HG03457 (cell line): ENCODE measurements around the gene SLC19A2.
"Not testable (repeated sequence)": the region's sequence is repeated elsewhere in the genome, so short reads cannot be mapped to it uniquely, and the experiment has no call there.

Experiments
- ATAC-seq: cut with Tn5 transposase; IDR thresholded peaks from one replicate; pipeline ENCODE4 v1.9.1; 2021; ENCODE audit warnings: moderate number of reproducible peaks; ENCODE audit not compliant: unreplicated experiment

Gene SLC19A2

GRCh38 chr1:169509354-169509753 lies 23.6 kb upstream of the SLC19A2 start:
- ATAC-seq = no peak

DNA sequence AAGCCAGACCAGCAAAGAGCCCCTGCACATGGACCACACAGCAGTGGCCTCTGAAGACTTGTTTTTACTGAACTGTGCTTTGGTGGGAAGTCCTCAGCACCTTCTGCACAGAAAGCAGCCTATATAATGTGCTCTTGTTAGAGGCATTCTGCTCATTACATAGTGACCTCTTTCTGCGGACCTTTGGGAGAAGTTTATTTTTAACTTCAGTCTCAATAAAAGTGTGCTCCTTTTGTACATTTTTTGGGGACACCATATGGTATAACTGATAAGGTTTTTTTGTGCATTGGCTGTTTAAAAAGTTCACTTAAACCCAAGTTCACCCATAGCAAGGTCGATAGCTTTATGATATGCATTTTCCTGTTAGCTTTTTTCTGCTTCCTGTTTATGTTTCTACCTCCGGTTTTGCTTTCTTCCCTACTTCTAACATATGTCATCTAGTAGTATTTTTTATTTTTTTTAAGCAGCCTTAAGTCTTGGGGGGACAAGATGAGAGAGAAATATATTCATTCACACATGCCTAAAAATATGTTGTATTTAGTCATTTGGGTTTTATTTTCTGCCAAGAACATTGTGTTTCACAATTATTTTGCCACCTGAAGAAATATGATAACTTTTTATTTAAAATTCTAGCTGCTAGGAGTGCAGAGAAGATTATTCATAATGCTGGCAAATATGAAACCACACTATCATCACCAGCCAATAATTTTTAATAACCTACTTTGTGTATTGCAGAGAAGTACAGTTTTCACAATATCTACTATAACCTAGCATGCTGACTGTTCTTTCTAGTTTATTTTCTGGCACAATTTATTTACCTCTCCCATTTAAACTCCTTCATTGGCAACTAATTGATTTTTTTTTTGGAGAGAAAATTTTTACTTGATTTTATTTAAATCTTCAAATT lies 22.9 kb upstream of the SLC19A2 start:
- no peak for ATAC-seq

DNA sequence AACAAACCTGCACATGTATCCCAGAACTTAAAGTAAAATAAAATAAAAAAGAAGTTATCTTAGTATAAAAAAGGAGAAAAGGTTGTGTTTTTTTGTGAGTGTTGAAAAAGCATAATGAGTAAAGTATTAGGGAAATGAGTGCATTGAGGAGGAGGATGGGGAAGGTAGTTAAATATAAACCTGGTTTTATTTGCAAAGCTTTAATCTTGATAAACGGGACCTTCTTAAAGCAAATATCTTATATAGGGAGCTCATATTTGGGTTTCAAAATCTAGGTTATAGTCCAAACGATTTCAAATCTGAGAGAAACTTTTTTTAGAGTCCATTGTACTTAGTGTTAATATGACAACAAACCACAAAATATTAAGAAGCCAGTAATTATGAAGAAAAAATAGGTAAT lies 21.7 kb upstream of the SLC19A2 start:
- ATAC-seq = no peak

- ATAC-seq = not testable (repeated sequence)
Observed at GRCh38 chr1:169503601-169504000, 17.9 kb upstream of the SLC19A2 start.

DNA sequence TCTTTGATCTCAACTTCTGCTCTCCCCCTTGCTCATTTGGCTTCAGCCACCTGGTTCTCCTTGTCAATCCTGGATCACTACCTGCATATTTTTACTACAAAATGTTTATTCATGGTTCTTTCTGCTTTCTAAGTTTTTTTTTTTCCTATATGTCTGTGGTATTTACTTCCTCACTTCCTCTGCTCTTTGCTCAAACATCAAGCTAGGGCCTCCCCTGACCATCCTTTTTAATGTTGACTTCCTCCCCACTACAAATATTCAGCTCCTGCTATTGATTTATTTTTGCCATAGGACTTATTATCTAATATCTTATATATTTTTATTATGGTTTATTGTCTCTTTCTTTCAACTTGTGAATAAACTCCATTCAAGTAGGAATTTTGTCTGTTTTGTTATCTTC lies 14.1 kb upstream of the SLC19A2 start:
- no peak for ATAC-seq

DNA sequence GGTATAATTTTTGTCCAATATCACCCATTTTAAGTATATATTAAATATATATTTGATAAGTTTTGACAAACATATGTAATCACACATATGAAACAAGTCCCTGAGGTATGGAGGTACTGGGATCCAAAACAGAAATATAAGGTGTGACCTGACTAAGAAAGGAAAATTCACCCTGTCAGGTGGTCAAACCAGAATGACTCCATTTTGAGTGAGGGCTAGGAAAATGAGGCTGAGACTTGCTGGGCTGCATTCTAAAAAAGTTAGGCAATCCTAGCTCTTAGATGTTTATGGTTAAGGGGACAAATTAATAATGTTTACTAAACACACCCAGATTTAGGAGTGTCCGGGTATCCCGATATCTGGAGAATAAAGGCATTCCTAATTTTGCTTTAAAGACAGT lies 11.6 kb upstream of the SLC19A2 start:
- ATAC-seq = no peak

- no peak for ATAC-seq
Observed at GRCh38 chr1:169495916-169496315, 10.2 kb upstream of the SLC19A2 start.

DNA sequence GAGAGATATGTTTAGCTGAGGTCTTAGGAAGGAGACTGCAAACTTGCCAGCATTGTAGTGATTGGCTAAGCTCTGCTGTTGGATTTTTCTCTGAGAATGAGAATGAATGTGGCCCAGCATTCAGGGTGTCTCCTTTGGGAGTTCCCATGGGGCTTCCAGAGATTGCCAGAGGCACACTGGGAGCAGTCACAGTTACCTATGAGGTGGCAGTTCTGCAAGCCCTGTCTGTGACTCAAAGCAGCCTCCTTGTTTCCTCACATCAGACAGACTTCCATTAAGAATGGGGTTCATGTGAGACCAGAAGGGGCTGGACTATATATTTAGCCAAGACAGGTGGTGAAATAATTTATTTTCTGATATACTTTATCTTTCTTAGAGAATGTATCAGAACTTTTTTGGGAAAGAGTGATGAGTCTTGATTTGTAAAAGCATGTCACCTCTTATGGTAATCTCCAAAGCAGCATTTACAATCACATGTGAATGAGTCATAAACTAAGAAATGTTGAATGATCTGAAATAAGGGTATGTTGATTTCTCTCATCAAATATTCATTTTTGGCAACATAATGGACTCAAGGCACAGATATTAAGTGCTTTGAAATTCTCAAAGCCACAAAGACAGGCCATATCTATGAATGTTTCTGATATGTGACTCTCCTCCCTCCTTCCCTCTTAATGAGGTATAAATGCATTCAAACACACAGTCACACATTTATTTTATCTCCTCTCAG lies 9.5 kb upstream of the SLC19A2 start:
- no peak for ATAC-seq

GRCh38 chr1:169494343-169494742 lies 8.6 kb upstream of the SLC19A2 start:
- no peak for ATAC-seq

- no peak for ATAC-seq
Observed at GRCh38 chr1:169493251-169493650, 7.5 kb upstream of the SLC19A2 start.

DNA sequence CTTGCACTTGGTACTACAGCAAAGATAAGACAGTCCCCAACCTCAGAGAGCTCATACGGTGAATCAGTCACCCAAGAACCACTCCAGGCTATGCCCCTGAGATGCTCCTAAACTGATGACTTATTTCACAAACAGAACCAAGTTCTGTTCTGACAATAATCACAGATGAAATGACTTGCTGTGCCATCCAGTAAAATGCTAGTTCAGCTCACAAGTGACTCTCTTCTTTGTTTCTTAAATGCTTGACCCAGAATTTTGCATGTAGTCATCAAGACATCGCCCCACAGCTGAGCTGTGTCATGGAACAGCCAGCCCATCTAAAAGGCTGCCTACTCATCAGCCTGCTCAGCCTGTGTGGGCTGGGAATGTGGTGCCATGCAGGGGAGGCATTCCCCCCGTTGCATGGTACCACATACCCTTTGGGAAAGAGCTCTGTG lies 6.1 kb upstream of the SLC19A2 start:
- ATAC-seq = no peak

GRCh38 chr1:169488157-169488556 lies 2.4 kb upstream of the SLC19A2 start:
- ATAC-seq = no peak

DNA sequence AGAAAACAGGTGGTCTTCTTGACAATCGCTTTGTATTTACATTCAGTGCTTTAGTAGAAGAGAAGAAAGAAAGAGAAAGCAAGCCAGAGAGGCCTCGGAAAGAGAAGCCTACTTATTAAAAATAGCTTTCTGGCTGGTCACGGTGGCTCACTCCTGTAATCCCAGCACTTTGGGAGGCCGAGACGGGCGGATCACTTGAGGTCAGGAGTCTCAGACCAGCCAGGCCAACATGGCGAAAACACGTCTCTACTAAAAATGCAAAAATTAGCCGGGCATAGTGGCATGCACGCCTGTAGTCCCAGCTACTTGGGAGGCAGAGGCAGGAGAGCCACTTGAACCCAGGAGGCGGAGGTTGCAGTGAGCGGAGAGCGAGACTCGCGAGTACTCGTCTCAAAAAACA lies 1.8 kb upstream of the SLC19A2 start:
- ATAC-seq = no peak

- ATAC-seq = no peak
Observed at GRCh38 chr1:169487133-169487532, 1.4 kb upstream of the SLC19A2 start.

DNA sequence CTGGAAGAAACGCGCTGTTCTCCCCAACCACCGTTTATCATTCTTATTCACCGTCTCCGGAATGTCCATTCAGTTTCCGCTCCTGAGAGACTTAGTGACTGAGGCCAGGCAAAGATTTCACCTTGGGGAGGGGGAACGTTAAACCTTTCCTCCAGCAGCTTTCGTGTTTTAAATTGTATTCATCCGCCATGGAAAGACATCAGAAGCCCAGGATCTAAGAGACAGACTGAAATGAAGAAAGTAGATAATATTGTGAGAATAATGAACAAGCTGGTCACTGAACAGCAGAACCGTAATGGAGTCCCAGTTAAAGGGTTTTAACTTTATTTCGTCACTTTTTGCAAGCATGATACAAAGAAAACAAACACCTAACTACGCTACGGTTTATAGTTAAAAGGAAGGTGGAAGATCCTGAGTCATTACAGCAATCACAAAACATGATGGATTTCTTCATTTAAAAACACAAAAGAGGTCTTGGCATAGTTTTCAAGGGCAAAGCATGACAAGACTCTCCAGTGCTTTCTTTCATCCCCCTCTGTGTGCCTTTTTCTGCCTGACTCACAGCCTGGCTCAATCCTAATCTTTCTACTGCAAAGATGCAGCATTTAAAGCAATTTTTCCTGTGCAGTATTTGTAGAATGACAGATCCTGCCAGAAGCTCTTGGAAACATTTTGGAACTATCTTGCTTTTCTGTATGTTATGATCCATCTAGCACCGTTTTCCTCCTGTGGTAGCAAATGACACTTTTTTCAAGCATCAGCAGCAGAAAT lies 722 bp upstream of the SLC19A2 start:
- no peak for ATAC-seq

DNA sequence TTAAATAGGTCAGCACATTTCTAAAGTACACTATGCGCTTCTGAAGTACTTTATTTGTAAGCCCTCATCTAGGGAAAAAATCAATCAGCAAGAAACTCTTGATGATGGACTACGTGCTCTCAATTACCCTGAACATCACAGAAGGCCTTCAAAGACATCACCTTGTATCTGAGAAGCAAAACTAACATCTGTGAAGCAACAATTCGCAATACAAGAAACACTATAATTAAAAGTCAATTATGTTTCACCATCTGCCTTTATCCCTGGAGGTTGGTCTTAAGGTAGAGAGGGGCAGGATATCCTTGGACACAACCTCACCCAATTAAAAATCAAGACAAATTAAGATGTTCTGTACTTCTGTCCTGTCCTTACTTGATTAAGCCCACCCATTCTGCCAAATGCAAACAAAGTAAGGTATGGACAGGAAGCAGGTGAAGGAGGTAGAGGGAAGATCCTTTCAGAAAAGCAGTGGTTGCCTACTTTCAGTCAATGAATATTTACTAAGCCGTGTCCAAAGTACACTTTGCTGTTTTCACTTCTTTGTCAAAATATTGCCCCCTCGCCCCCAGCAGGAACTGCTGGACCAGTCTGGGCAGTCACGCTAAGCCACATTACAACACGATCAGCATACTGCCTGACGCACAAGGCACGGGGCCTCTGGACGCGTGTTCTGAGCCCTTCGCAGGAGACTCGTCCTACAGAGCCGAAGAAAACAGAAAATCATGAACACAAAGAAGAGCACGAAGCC lies 887 bp downstream of the SLC19A2 start:
- ATAC-seq = peak; percentile 1

- no peak for ATAC-seq
Observed at GRCh38 chr1:169484101-169484500, 1.6 kb downstream of the SLC19A2 start.

GRCh38 chr1:169483500-169483966 lies 2.2 kb downstream of the SLC19A2 start:
- no peak for ATAC-seq

DNA sequence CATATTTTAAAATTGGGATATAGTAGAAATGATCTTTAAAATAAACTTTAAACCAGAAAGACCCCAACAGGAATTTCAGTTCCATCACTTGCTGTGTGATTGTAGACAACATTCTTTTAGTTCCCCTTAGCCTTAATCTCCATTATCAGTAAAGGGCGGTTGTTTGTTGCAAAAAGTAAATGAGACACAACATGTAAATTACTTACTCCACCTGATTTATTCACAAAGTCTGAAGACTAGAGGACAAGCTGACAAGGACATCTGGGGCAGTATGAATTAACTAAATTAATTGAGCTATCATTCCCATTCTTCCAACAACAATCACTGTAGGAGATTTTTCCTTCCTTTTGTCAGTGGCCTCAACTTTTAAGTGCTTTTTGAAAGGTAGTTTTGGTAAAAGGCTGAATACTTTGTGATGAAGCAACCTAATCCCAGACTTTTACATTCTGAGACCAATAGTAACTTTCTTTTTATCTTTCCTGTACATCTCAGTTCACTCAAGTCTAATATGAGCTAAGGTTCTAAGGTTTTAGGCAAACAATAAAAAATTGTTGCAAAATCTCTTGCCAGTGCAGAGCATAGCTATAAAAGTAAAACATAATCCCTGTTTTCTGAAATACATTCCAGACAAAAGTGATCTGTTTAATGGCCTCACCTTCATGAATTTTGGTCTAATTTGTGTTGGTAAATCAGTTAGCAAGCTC lies 6.2 kb downstream of the SLC19A2 start:
- no peak for ATAC-seq

- ATAC-seq = no peak
Observed at GRCh38 chr1:169478094-169478672, 7.6 kb downstream of the SLC19A2 start.
